HCT116 (cell line): Measurements from ENCODE around the gene RAD9A. TPM values are rescaled to one million over a fixed set of nuclear protein-coding genes. Genes with fewer than 3 reads are reported as not detected.

ENCODE experiments used
- ATAC-seq: fragments of 200-7000 bp; cut with Tn5 transposase; 2 replicates; pipeline ENCODE4 v1.9.1; 2020; ENCODE audit warnings: mild to moderate bottlenecking, moderate library complexity
- BruUV-seq: library from RNA; stranded (reverse); fragments of 400-500 nt; replicated peaks from 2 replicates; lab custom pipeline; 2021; lab: Mats Ljungman, UMichigan
- CTCF ChIA-PET: fragments of 300-600 bp; sonication (Branson Sonifier 250); formaldehyde crosslinking; loops from one replicate; lab custom pipeline; 2021; ENCODE audit warnings: antibody characterized with exemption; lab: Charles Lee
- POLR2A ChIA-PET: fragments of 300-600, 350-600 bp; sonication (Branson Sonifier 250); formaldehyde crosslinking; loops from one replicate; lab custom pipeline; 2021; ENCODE audit warnings: antibody characterized with exemption; lab: Charles Lee
- RAD21 ChIA-PET, 2 experiments: fragments of 300-600 bp; sonication (Branson Sonifier 250); formaldehyde crosslinking; loops; one replicate each; lab custom pipeline; 2023; ENCODE audit warnings: low total read pairs in 2 of 2; ENCODE audit not compliant: uncharacterized antibody in 2 of 2, unreplicated experiment in 2 of 2, low non-redundant PET in 1 of 2; lab: Charles Lee
- DNase-seq: peaks from one replicate; pipeline ENCODE4 v3.0.0-alpha.2; 2010; ENCODE audit warnings: low read depth, low spot score
- H2AFZ ChIP-seq: fragments of 200-600 bp; shearing (Covaris generic), sonication (generic); 2 replicates; pipeline ENCODE4 v1.6.1; 2017; ENCODE audit warnings: low read depth, mixed run types, mixed read lengths, antibody characterized with exemption, low read length; ENCODE audit not compliant: poor library complexity, severe bottlenecking
- H3K27ac ChIP-seq: 2 replicates; pipeline ENCODE4 v1.5.1; 2012; ENCODE audit warnings: low read depth, low read length
- H3K27me3 ChIP-seq: fragments of 200-600 bp; sonication (generic); 2 replicates; pipeline ENCODE4 v1.6.1; 2016; ENCODE audit warnings: mixed run types, low read length, mixed read lengths; ENCODE audit not compliant: insufficient read depth
- H3K36me3 ChIP-seq, 2 experiments: fragments of 200-500 bp in 1 of 2; fragments of 200-600 bp in 1 of 2; sonication (Bioruptor generic) in 1 of 2; sonication (generic) in 1 of 2; 2 replicates each; pipeline versions ENCODE4 v1.5.1 to v1.6.1; 2014 to 2016; ENCODE audit warnings: low read length in 2 of 2, inconsistent platforms in 1 of 2, mixed read lengths in 1 of 2, mixed run types in 1 of 2; ENCODE audit not compliant: insufficient read depth in 2 of 2, control insufficient read depth in 1 of 2
- H3K4me1 ChIP-seq, 2 experiments: fragments of 200-600 bp in 1 of 2; sonication (generic) in 1 of 2; 2 replicates each; pipeline versions ENCODE4 v1.5.1 to v1.6.1; 2012 to 2017; ENCODE audit warnings: low read length in 2 of 2, inconsistent platforms in 1 of 2, mild to moderate bottlenecking in 1 of 2, mixed read lengths in 1 of 2, mixed run types in 1 of 2, moderate library complexity in 1 of 2; ENCODE audit not compliant: insufficient read depth in 2 of 2, control insufficient read depth in 1 of 2
- H3K4me2 ChIP-seq: fragments of 200-600 bp; sonication (generic); 2 replicates; pipeline ENCODE4 v1.6.1; 2017; ENCODE audit warnings: mixed run types, low read length, mixed read lengths
- H3K4me3 ChIP-seq, 2 experiments: fragments of 200-600 bp in 1 of 2; sonication (generic) in 1 of 2; replicated peaks in 1 of 2; 2 replicates each; pipeline ENCODE4 v1.5.1; 2011 to 2016; ENCODE audit warnings: low read length in 2 of 2, control low read depth in 1 of 2, low read depth in 1 of 2, mild to moderate bottlenecking in 1 of 2, mixed read lengths in 1 of 2, mixed run types in 1 of 2
- H3K79me2 ChIP-seq: fragments of 200-600 bp; sonication (generic); 2 replicates; pipeline ENCODE4 v1.6.1; 2017; ENCODE audit warnings: mild to moderate bottlenecking, mixed run types, low read length, moderate library complexity, mixed read lengths; ENCODE audit not compliant: insufficient read depth
- H3K9ac ChIP-seq: fragments of 200-600 bp; sonication (generic); 2 replicates; pipeline ENCODE4 v1.6.1; 2016; ENCODE audit warnings: low read length, mixed read lengths
- H3K9me2 ChIP-seq: fragments of 200-600 bp; sonication (generic), shearing (Covaris generic); 2 replicates; pipeline ENCODE4 v1.6.1; 2017; ENCODE audit warnings: mixed run types, mild to moderate bottlenecking, moderate library complexity; ENCODE audit not compliant: insufficient read depth
- H3K9me3 ChIP-seq, 2 experiments: fragments of 200-500 bp in 1 of 2; fragments of 200-600 bp in 1 of 2; sonication (Bioruptor generic) in 1 of 2; sonication (generic) in 1 of 2; 2 replicates each; pipeline ENCODE4 v1.6.1; 2014 to 2017; ENCODE audit warnings: low read length in 2 of 2, mixed read lengths in 2 of 2, inconsistent platforms in 1 of 2, low read depth in 1 of 2, mild to moderate bottlenecking in 1 of 2, mixed run types in 1 of 2, moderate library complexity in 1 of 2; ENCODE audit not compliant: control insufficient read depth in 1 of 2, insufficient read depth in 1 of 2
- H4K20me1 ChIP-seq: fragments of 200-600 bp; sonication (generic), shearing (Covaris generic); 2 replicates; pipeline ENCODE4 v1.6.1; 2017; ENCODE audit warnings: mixed run types, mild to moderate bottlenecking, moderate library complexity; ENCODE audit not compliant: insufficient read depth
- ATF3 ChIP-seq: IDR thresholded peaks from 2 replicates; pipeline ENCODE4 v1.6.1; 2012
- POLR2AphosphoS5 ChIP-seq: IDR thresholded peaks from 2 replicates; pipeline ENCODE4 v1.6.1; 2011; ENCODE audit warnings: mild to moderate bottlenecking, low read depth, low read length, moderate library complexity
- SRF ChIP-seq: IDR thresholded peaks from 2 replicates; pipeline ENCODE4 v1.6.1; 2012; ENCODE audit warnings: low read depth
- TCF7L2 ChIP-seq: IDR thresholded peaks from 2 replicates; pipeline ENCODE4 v1.7.0; 2011; ENCODE audit warnings: borderline replicate concordance, inconsistent platforms; ENCODE audit not compliant: insufficient read depth, insufficient read length; ENCODE audit errors: extremely low read depth
- ZFX ChIP-seq: fragments of 450-650 bp; IDR thresholded peaks from 2 replicates; pipeline ENCODE4 v1.6.1; 2017
- intact Hi-C: fragments of 100-400 bp; cut with micrococcal nuclease; formaldehyde crosslinking; loops from 2 replicates; pipeline ENCODE4 v1.10.0; 2022
- total RNA-seq: library from RNA; stranded (reverse); gene quantifications from one replicate; pipeline ENCODE4 v1.2.1, GENCODE V29; 2021; ENCODE audit not compliant: unreplicated experiment

RAD9A gene
- total RNA-seq, 1 experiment from 2014 or later, result 49.8 TPM

GRCh38 chr11:67420646-67421429 lies 29.1 kb downstream of the RAD9A start:
- peak; percentile 95 for ATAC-seq
- Histone ChIP-seq H3K4me3 (peak overlapping the region; percentile 40 to 63), H3K9me2 (no peaks in the 10 kb centered on the region), H3K27ac (peak overlapping the region; percentile 83), H2AFZ (no peak overlapping the region), H3K27me3 (no peaks in the 10 kb centered on the region), H3K36me3 (no peaks in the 10 kb centered on the region), H3K9me3 (no peaks in the 10 kb centered on the region), H4K20me1 (no peaks in the 10 kb centered on the region), H3K4me1 (peaks cover 17 to 40% of the 10 kb centered on the region in 2 experiments; a peak in 3 of 4 replicates), H3K9ac (peak overlapping the region; percentile 79), H3K79me2 (no peaks in the 10 kb centered on the region), H3K4me2 (peak overlapping the region; percentile 72)
- no TSS peak for BruUV-seq
- peak; percentile 81 for DNase-seq
- intact Hi-C loops, result no loop called here
- CTCF ChIA-PET, result interaction anchor here (0.5 to 1.7 kb wide), 5 partner anchors 19 to 754 kb away, joined by 3 to 6 read pairs (median 3); partner anchors contain the start of genes PITPNM1 and PPP1CA
- RAD21 ChIA-PET, result interaction anchor here in 1 of 2 experiments (1.3 kb wide), 1 partner anchor 19 kb away, joined by 4 read pairs; the partner anchor contains the start of gene PPP1CA
- TF ChIP-seq SRF (no peak), POLR2AphosphoS5 (peak; percentile 69), ZFX (peak; percentile 89), TCF7L2 (peak; percentile 35)
- POLR2A ChIA-PET, result interaction anchor here (0.5 to 1.4 kb wide), 2 partner anchors 19 to 73 kb away, joined by 3 to 4 read pairs; partner anchors contain the start of gene PPP1CA

DNA sequence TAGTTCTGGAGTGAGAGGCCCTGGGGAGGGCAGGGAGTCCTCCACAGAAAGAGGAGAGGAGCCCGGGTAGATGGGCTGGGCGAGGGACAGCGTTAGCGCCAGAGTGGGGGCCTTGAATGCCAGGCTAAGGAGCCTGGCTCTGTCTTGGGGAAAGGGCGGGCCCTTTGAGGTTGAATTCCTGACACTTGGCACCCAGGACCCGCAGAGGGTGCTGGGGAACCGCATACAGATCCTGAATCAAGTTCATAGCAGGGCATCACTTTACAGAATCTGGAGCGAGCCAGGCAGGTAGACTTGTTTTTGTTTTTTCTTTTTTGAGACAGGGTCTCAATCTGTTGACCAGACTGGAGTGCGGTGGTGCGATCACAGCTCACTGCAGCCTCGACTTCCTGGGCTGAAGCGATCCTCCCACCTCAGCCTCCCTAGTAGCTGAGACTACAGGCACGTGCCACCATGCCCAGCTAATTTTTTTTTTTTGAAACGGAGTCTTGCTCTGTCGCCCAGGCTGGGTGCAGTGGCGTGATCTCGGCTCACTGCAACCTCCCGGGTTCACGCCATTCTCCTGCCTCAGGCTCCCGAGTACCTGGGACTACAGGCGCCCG lies 29.7 kb downstream of the RAD9A start:
- Histone ChIP-seq H3K27me3 (no peaks in the 10 kb centered on the region), H3K27ac (peak overlapping the region; percentile 24; the same call in 1 of the 2 replicates), H3K9me2 (no peaks in the 10 kb centered on the region), H2AFZ (no peak overlapping the region), H3K4me2 (peak overlapping the region; percentile 72), H3K4me3 (peak overlapping the region; percentile 38 to 63), H3K4me1 (peaks cover 11 to 33% of the 10 kb centered on the region in 2 experiments; a peak in 3 of 4 replicates), H4K20me1 (no peaks in the 10 kb centered on the region), H3K79me2 (no peaks in the 10 kb centered on the region), H3K9ac (peak overlapping the region; percentile 38), H3K36me3 (no peaks in the 10 kb centered on the region), H3K9me3 (no peaks in the 10 kb centered on the region)
- DNase-seq (no peak), ATAC-seq (peak; percentile 63)
- TF ChIP-seq ATF3 (no peak), TCF7L2 (peak; percentile 61)
- CTCF ChIA-PET, result interaction anchor here (1.0 to 1.7 kb wide), 3 partner anchors 20 to 84 kb away, joined by 3 to 6 read pairs (median 3); partner anchors contain the start of genes PITPNM1 and PPP1CA
- BruUV-seq, result TSS peak; percentile 85
- POLR2A ChIA-PET, result interaction anchor here (1.4 kb wide), 1 partner anchor 20 kb away, joined by 4 read pairs; the partner anchor contains the start of gene PPP1CA
- intact Hi-C loops, result no loop called here
- RAD21 ChIA-PET, result no interaction called here
